DOHH2 (cell line): ENCODE measurements around the gene NAV2.

Source experiments
- H3F3A ChIP-seq: fragments of 200-600 bp; sonication (generic), shearing (Covaris generic); 2 replicates; pipeline ENCODE4 v1.6.0; 2016; ENCODE audit warnings: antibody characterized with exemption, mild to moderate bottlenecking; ENCODE audit not compliant: control insufficient read depth, insufficient read depth
- H3K27ac ChIP-seq: fragments of 200-600 bp; sonication (generic); 2 replicates; pipeline ENCODE4 v1.5.1; 2014; ENCODE audit warnings: low read depth, mild to moderate bottlenecking, low read length, moderate library complexity
- H3K27me3 ChIP-seq: fragments of 200-600 bp; sonication (generic); 2 replicates; pipeline ENCODE4 v1.6.1; 2014; ENCODE audit warnings: mild to moderate bottlenecking, low read length, mixed read lengths; ENCODE audit not compliant: control insufficient read depth
- H3K36me3 ChIP-seq: fragments of 200-600 bp; sonication (generic); 2 replicates; pipeline ENCODE4 v1.6.1; 2014; ENCODE audit warnings: mild to moderate bottlenecking, low read length, moderate library complexity, mixed read lengths; ENCODE audit not compliant: control insufficient read depth
- H3K4me1 ChIP-seq: fragments of 200-600 bp; sonication (generic); 2 replicates; pipeline ENCODE4 v1.6.1; 2014; ENCODE audit warnings: mild to moderate bottlenecking, low read length, mixed read lengths; ENCODE audit not compliant: control insufficient read depth
- H3K4me2 ChIP-seq: fragments of 200-600 bp; sonication (generic); 2 replicates; pipeline ENCODE4 v1.6.0; 2014; ENCODE audit warnings: mild to moderate bottlenecking, low read length, moderate library complexity
- H3K4me3 ChIP-seq: fragments of 200-600 bp; sonication (generic); 2 replicates; pipeline ENCODE4 v1.5.1; 2014; ENCODE audit warnings: mild to moderate bottlenecking, low read length, mixed read lengths
- H3K79me2 ChIP-seq: fragments of 200-600 bp; sonication (generic); 2 replicates; pipeline ENCODE4 v1.6.1; 2014; ENCODE audit warnings: mild to moderate bottlenecking, low read length, mixed read lengths; ENCODE audit not compliant: control insufficient read depth
- H3K9me2 ChIP-seq: fragments of 200-600 bp; sonication (generic); replicated peaks from 2 replicates; pipeline ENCODE4 v1.6.1; 2014; ENCODE audit warnings: mild to moderate bottlenecking, low read length, mixed read lengths; ENCODE audit not compliant: control insufficient read depth
- H3K9me3 ChIP-seq: fragments of 200-600 bp; sonication (generic); 2 replicates; pipeline ENCODE4 v1.6.1; 2014; ENCODE audit warnings: antibody characterized with exemption, low read length, mixed read lengths; ENCODE audit not compliant: control insufficient read depth, insufficient read depth
- H4K20me1 ChIP-seq: fragments of 200-600 bp; sonication (generic); 2 replicates; pipeline ENCODE4 v1.6.0; 2014; ENCODE audit warnings: low read depth, mild to moderate bottlenecking, antibody characterized with exemption, low read length, moderate library complexity; ENCODE audit not compliant: control insufficient read depth, insufficient read depth
- CTCF ChIP-seq: fragments of 200-600 bp; sonication (generic); IDR thresholded peaks from one replicate; pipeline ENCODE4 v1.5.1; 2014; ENCODE audit warnings: antibody characterized with exemption, mild to moderate bottlenecking, low read depth, low read length; ENCODE audit not compliant: poor library complexity, severe bottlenecking
- EZH2phosphoT487 ChIP-seq: fragments of 200-600 bp; sonication (generic); IDR thresholded peaks from 2 replicates; pipeline ENCODE4 v1.6.1; 2017; ENCODE audit warnings: borderline replicate concordance, mild to moderate bottlenecking, antibody characterized with exemption, low read length, moderate library complexity, mixed read lengths

NAV2 gene

GRCh38 chr11:19712281-19713195 is at the start of gene NAV2:
Gene NAV2 (plus strand): TSS chr11:19712837. CDS start chr11:19713696, 859 bp downstream.
- H3F3A ChIP-seq: no peaks in the 10 kb centered on the region
- H3K4me1 ChIP-seq: peaks cover 10% of the 10 kb centered on the region
- peak within 1 kb of the TSS; percentile 70 for H3K4me3 ChIP-seq
- H3K4me2 ChIP-seq: peak within 1 kb of the TSS; percentile 73
- peaks cover 16% of the 10 kb centered on the region for H3K27me3 ChIP-seq
- no peaks in the 10 kb centered on the region for H3K36me3 ChIP-seq
- H3K79me2 ChIP-seq: no peaks in the 10 kb centered on the region
- TF ChIP-seq CTCF (no peak), EZH2phosphoT487 (no peak)
- no peaks in the 10 kb centered on the region for H4K20me1 ChIP-seq
- no peaks in the 10 kb centered on the region for H3K9me2 ChIP-seq
- no peak within 1 kb of the TSS for H3K27ac ChIP-seq
- H3K9me3 ChIP-seq: no peaks in the 10 kb centered on the region

GRCh38 chr11:19663206-19663605 is 49.4 kb upstream of the NAV2 start:
- Histone ChIP-seq H3K27me3 (no peaks in the 10 kb centered on the region), H3K79me2 (no peaks in the 10 kb centered on the region), H4K20me1 (no peaks in the 10 kb centered on the region), H3K27ac (no peak overlapping the region), H3K36me3 (no peaks in the 10 kb centered on the region), H3K4me1 (no peaks in the 10 kb centered on the region), H3K9me3 (no peaks in the 10 kb centered on the region), H3K4me3 (no peak overlapping the region), H3K4me2 (no peak overlapping the region), H3K9me2 (no peaks in the 10 kb centered on the region), H3F3A (no peaks in the 10 kb centered on the region)
- no peak for TF ChIP-seq CTCF
- no peak for TF ChIP-seq EZH2phosphoT487

GRCh38 chr11:19664886-19665548 is 47.6 kb upstream of the NAV2 start:
- Histone ChIP-seq H3K4me2 (no peak overlapping the region), H3K4me3 (no peak overlapping the region)

More at GRCh38 chr11:19664886-19665548, 47.6 kb upstream of the NAV2 start:
- H4K20me1 ChIP-seq: no peaks in the 10 kb centered on the region
- no peak for TF ChIP-seq CTCF
- no peak for TF ChIP-seq EZH2phosphoT487
- H3K27ac ChIP-seq: no peak overlapping the region
- H3K4me1 ChIP-seq: no peaks in the 10 kb centered on the region
- no peaks in the 10 kb centered on the region for H3K9me2 ChIP-seq
- no peaks in the 10 kb centered on the region for H3K79me2 ChIP-seq
- no peaks in the 10 kb centered on the region for H3F3A ChIP-seq
- H3K9me3 ChIP-seq: no peaks in the 10 kb centered on the region
- no peaks in the 10 kb centered on the region for H3K27me3 ChIP-seq
- H3K36me3 ChIP-seq: no peaks in the 10 kb centered on the region
